B cell (primary cell): ENCODE measurements around the gene RNF223.

Source experiments
- CTCF ChIP-seq: fragments of 200-600 bp; IDR thresholded peaks from one replicate; pipeline ENCODE4 v1.8.0; 2022; ENCODE audit warnings: antibody characterized with exemption, mild to moderate bottlenecking
- EZH2 ChIP-seq: IDR thresholded peaks from 2 replicates; pipeline ENCODE4 v1.6.1; 2012; ENCODE audit warnings: borderline replicate concordance, low read depth, mild to moderate bottlenecking, moderate library complexity, low read length; ENCODE audit not compliant: insufficient read depth, poor library complexity, severe bottlenecking

GRCh38 chr1:1038694-1039093 lies 35.4 kb downstream of the RNF223 start:
- TF ChIP-seq CTCF (no peak), EZH2 (no peak)
